Heart left ventricle (tissue), 16 donors: ENCODE data around the gene TMEM209. TPM values are rescaled to one million over a fixed set of nuclear protein-coding genes. Genes with fewer than 3 reads are reported as not detected.

Experiments
- ATAC-seq, 4 donors: fragments of 200-7000 bp; cut with Tn5 transposase; one replicate each; pipeline ENCODE4 v1.9.1; 2020 to 2022; ENCODE audit warnings: moderate library complexity in 4 of 4, mild to moderate bottlenecking in 3 of 4, moderate number of reproducible peaks in 1 of 4
- DNase-seq, 5 donors: peaks; one replicate each; pipeline ENCODE4 v3.0.0-alpha.2; 2020
- H3K27ac ChIP-seq, 12 donors: fragments of 200-600 bp; sonication (generic) in 4 of 12; one replicate each; pipeline versions ENCODE4 v1.5.0 to v1.8.0; 2016 to 2022; ENCODE audit warnings: mild to moderate bottlenecking in 2 of 12
- H3K27me3 ChIP-seq, 9 donors: fragments of 200-600 bp; sonication (generic) in 2 of 9; one replicate each; pipeline versions ENCODE4 v1.5.1 to v1.8.0; 2016 to 2022; ENCODE audit warnings: mild to moderate bottlenecking in 3 of 9
- H3K36me3 ChIP-seq, 9 donors: fragments of 200-600 bp; sonication (generic) in 2 of 9; one replicate each; pipeline versions ENCODE4 v1.5.0 to v1.8.0; 2018 to 2022; ENCODE audit warnings: mild to moderate bottlenecking in 2 of 9
- H3K4me1 ChIP-seq, 12 donors: fragments of 200-600 bp; sonication (generic) in 4 of 12; one replicate each; pipeline versions ENCODE4 v1.5.0 to v1.8.0; 2016 to 2022; ENCODE audit warnings: mild to moderate bottlenecking in 3 of 12
- H3K4me3 ChIP-seq, 12 donors: fragments of 200-600 bp; sonication (generic) in 4 of 12; one replicate each; pipeline versions ENCODE4 v1.5.0 to v1.8.0; 2017 to 2022; ENCODE audit warnings: mild to moderate bottlenecking in 9 of 12, moderate library complexity in 4 of 12
- H3K9me3 ChIP-seq, 12 donors: fragments of 200-600 bp; sonication (generic) in 4 of 12; one replicate each; pipeline versions ENCODE4 v1.5.0 to v1.8.0; 2016 to 2022; ENCODE audit warnings: mild to moderate bottlenecking in 1 of 12
- CTCF ChIP-seq, 12 donors: fragments of 200-600 bp; sonication (generic) in 4 of 12; IDR thresholded peaks; one replicate each; pipeline versions ENCODE4 v1.5.0 to v1.8.0; 2018 to 2022; ENCODE audit warnings: antibody characterized with exemption in 12 of 12, mild to moderate bottlenecking in 5 of 12
- POLR2A ChIP-seq, 2 donors: fragments of 450-650 bp; IDR thresholded peaks; one replicate each; pipeline ENCODE4 v1.6.1; 2017; ENCODE audit warnings: antibody characterized with exemption in 2 of 2, mild to moderate bottlenecking in 2 of 2, moderate library complexity in 2 of 2
- WGBS, 4 donors: extraction: QIAGEN DNeasy Blood & Tissue Kit in 2 of 4; methylation state at CpG; one replicate each; pipeline versions ENCODE4 v1.1.5 to v1.1.7; 2013 to 2018; 5-methylcytosine and 5-hydroxymethylcytosine counted together
- intact Hi-C, 10 donors: fragments of 100-400 bp; cut with DNase I; formaldehyde crosslinking; loops; one replicate each; pipeline versions ENCODE4 v1.11.1 to v1.14.2; 2022
- polyA plus RNA-seq, 2 donors: library from polyadenylated mRNA; stranded (reverse); fragments of 200-250 nt; gene quantifications; one replicate each; pipeline ENCODE4 v1.2.3, GENCODE V29; 2013
- total RNA-seq, 9 donors: library from RNA; depleted of rRNA in 2 of 9; stranded (reverse); fragments of >200 nt in 2 of 9; fragmentation: NEBNext Ultra II Directional in 3 of 9; extraction: Animal tissue kit (Norgen Biotek cat#: 25700) in 3 of 9; gene quantifications; one replicate each; pipeline versions ENCODE4 v1.1.0 to v1.2.4, GENCODE V29; 2016 to 2023
- donor health status: ischemic (EF 13 %, LVEDD 7.1; RV severe dilation, severe dysfunction).
- donor health status: healthy with polysubstance abuse.
- donor health status: DM: no; HTN: yes; CAD: no.
- donor health status: DM: no; HTN: no; CAD: no.
- donor health status: ischemic (EF 25% LVEDD 6.9; RV normal size, moderate dysfunction).
- donor health status: ischemic (EF 25% LVEDD 5.7; RV mildly dilated, moderate dysfunction).
- donor health status: healthy.
- donor health status: DM: yes; HTN: yes; CAD: no.
- donor health status: ischemic (EF 35%, LVEDD 5.7; RV mildly dilated, moderate dysfunction).
- donor health status: nonischemic (EF 11% LVEDD 7.7; RV severe dilation, severe dysfunction).
- donor health status: DM: yes; HTN: yes; CAD: no.
- donor health status: PGD.
- donor health status: ischemic (EF 29% LVEDD 5.4; RV normal size, mild dysfunction).
- donor health status: nonischemic (EF 23%, LVEDD 6.1; RV moderate dilation, normal function).

TMEM209 gene
- total and polyA plus RNA-seq, 11 donors = 4.4 to 15.0 (median 8.9) TPM

- intact Hi-C loops = no loop called here
- TF ChIP-seq POLR2A (IDR thresholded peaks at IDR 0.05) = no peak
- TF ChIP-seq CTCF (IDR thresholded peaks at IDR 0.05) = no peak
- no peaks in the 10 kb centered on the region for H3K27me3 ChIP-seq
- H3K36me3 ChIP-seq = no peaks in the 10 kb centered on the region
- no peak for DNase-seq
- no peak for ATAC-seq
- peaks cover 0 to 7% (median 0%) of the 10 kb centered on the region in 12 donors for H3K4me1 ChIP-seq
- 74 to 90% (median 85%) methylated on average over 12 to 17 of the region's 17 CpGs for WGBS, 4 donors
- peak overlapping the region in 3 of 12 donors; percentile 1 to 13 (median 7) for H3K4me3 ChIP-seq
- H3K27ac ChIP-seq = no peak overlapping the region
- peaks cover 0 to 13% (median 0%) of the 10 kb centered on the region in 12 donors for H3K9me3 ChIP-seq
Measured at GRCh38 chr7:130152493-130153210, 52.6 kb downstream of the TMEM209 start.

- H3K9me3 ChIP-seq = peaks cover 0 to 12% (median 0%) of the 10 kb centered on the region in 12 donors
- H3K27me3 ChIP-seq = no peaks in the 10 kb centered on the region
- intact Hi-C loops = no loop called here
- peaks cover 0 to 7% (median 0%) of the 10 kb centered on the region in 12 donors for H3K4me1 ChIP-seq
- ATAC-seq (no peak), DNase-seq (no peak)
- 72 to 95% (median 83%) methylated on average over 5 of the region's 5 CpGs for WGBS, 4 donors
- H3K27ac ChIP-seq = no peak overlapping the region
- H3K36me3 ChIP-seq = no peaks in the 10 kb centered on the region
- H3K4me3 ChIP-seq = no peak overlapping the region
- TF ChIP-seq POLR2A (IDR thresholded peaks at IDR 0.05) (no peak), CTCF (IDR thresholded peaks at IDR 0.05) (no peak)
Measured at GRCh38 chr7:130151591-130152492, 53.4 kb downstream of the TMEM209 start.

- DNase-seq (no peak), ATAC-seq (no peak)
- H3K36me3 ChIP-seq = no peaks in the 10 kb centered on the region
- H3K27ac ChIP-seq = no peak overlapping the region
- intact Hi-C loops = no loop called here
- peaks cover 0 to 7% (median 0%) of the 10 kb centered on the region in 12 donors for H3K4me1 ChIP-seq
- H3K27me3 ChIP-seq = no peaks in the 10 kb centered on the region
- TF ChIP-seq CTCF (IDR thresholded peaks at IDR 0.05) (no peak), POLR2A (IDR thresholded peaks at IDR 0.05) (no peak)
- 93 to 98% (median 97%) methylated on average over 10 to 11 of the region's 11 CpGs for WGBS, 4 donors
- H3K9me3 ChIP-seq = no peaks in the 10 kb centered on the region
- H3K4me3 ChIP-seq = no peak overlapping the region
Measured at GRCh38 chr7:130150587-130150986, 54.6 kb downstream of the TMEM209 start.
